PC-3 (cell line): ENCODE data around the gene KRTAP5-5. TPM values are rescaled to one million over a fixed set of nuclear protein-coding genes. Genes with fewer than 3 reads are reported as not detected.

ENCODE experiments used
- ATAC-seq: fragments of 200-7000 bp; cut with Tn5 transposase; 2 replicates; pipeline ENCODE4 v1.9.1; 2020; ENCODE audit warnings: mild to moderate bottlenecking, moderate library complexity
- BruUV-seq: library from RNA; stranded (reverse); fragments of 400-500 nt; replicated peaks from 2 replicates; lab custom pipeline; 2021; lab: Mats Ljungman, UMichigan
- CTCF ChIA-PET: fragments of 300-600 bp; sonication (Branson Sonifier 250); formaldehyde crosslinking; loops from one replicate; lab custom pipeline; 2022; ENCODE audit warnings: antibody characterized with exemption; lab: Charles Lee
- POLR2A ChIA-PET: fragments of 300-600 bp; sonication (Branson Sonifier 250); formaldehyde crosslinking; loops from one replicate; lab custom pipeline; 2022; ENCODE audit warnings: antibody characterized with exemption; ENCODE audit not compliant: unreplicated experiment; lab: Charles Lee
- DNase-seq: peaks from one replicate; pipeline ENCODE4 v3.0.0-alpha.2; 2015
- H2AFZ ChIP-seq: fragments of 300-600 bp; sonication (generic); 2 replicates; pipeline ENCODE4 v1.6.0; 2016; ENCODE audit warnings: antibody characterized with exemption, low read length
- H3F3A ChIP-seq: fragments of 300-600 bp; sonication (generic); one replicate; pipeline ENCODE4 v1.6.0; 2017; ENCODE audit warnings: antibody characterized with exemption, low read length, control low read depth, mild to moderate bottlenecking; ENCODE audit not compliant: unreplicated experiment
- H3K27ac ChIP-seq: fragments of 300-600 bp; sonication (generic); 2 replicates; pipeline ENCODE4 v1.5.1; 2016; ENCODE audit warnings: mild to moderate bottlenecking, low read length
- H3K27me3 ChIP-seq: fragments of 300-600 bp; sonication (generic); 2 replicates; pipeline ENCODE4 v1.6.1; 2016; ENCODE audit warnings: low read length, mixed read lengths
- H3K36me3 ChIP-seq: fragments of 300-600 bp; sonication (generic); 2 replicates; pipeline ENCODE4 v1.6.1; 2016; ENCODE audit warnings: low read depth, mixed run types, low read length, mixed read lengths
- H3K4me1 ChIP-seq: fragments of 300-600 bp; sonication (generic); 2 replicates; pipeline ENCODE4 v1.5.1; 2016; ENCODE audit warnings: low read length; ENCODE audit not compliant: insufficient read depth
- H3K4me2 ChIP-seq: fragments of 300-600 bp; sonication (generic); 2 replicates; pipeline ENCODE4 v1.6.0; 2016; ENCODE audit warnings: low read length
- H3K4me3 ChIP-seq: fragments of 300-600 bp; sonication (generic); 2 replicates; pipeline ENCODE4 v1.5.1; 2016; ENCODE audit warnings: mild to moderate bottlenecking, low read length, mixed read lengths
- H3K79me2 ChIP-seq: fragments of 300-600 bp; sonication (generic); 2 replicates; pipeline ENCODE4 v1.6.1; 2017; ENCODE audit warnings: low read length, mixed read lengths
- H3K9ac ChIP-seq: fragments of 300-600 bp; sonication (generic); 2 replicates; pipeline ENCODE4 v1.6.0; 2016; ENCODE audit warnings: mild to moderate bottlenecking, low read length
- H3K9me2 ChIP-seq: fragments of 300-600 bp; sonication (generic); replicated peaks from 2 replicates; pipeline ENCODE4 v1.6.1; 2016; ENCODE audit warnings: mixed run types, low read length, mixed read lengths
- H3K9me3 ChIP-seq: fragments of 300-600 bp; sonication (generic); 2 replicates; pipeline ENCODE4 v1.6.1; 2016; ENCODE audit warnings: low read length, mixed read lengths
- H4K20me1 ChIP-seq: fragments of 300-600 bp; sonication (generic); 2 replicates; pipeline ENCODE4 v1.6.1; 2016; ENCODE audit warnings: low read length, mixed read lengths
- CTCF ChIP-seq: fragments of 300-600 bp; sonication (generic); conservative IDR thresholded peaks from 2 replicates; pipeline ENCODE4 v1.5.1; 2017; ENCODE audit warnings: antibody characterized with exemption, low read depth, mild to moderate bottlenecking, low read length
- EZH2 ChIP-seq: fragments of 300-600 bp; sonication (generic); IDR thresholded peaks from one replicate; pipeline ENCODE4 v1.6.1; 2017; ENCODE audit warnings: antibody characterized with exemption, mild to moderate bottlenecking, low read length; ENCODE audit not compliant: unreplicated experiment
- EZH2phosphoT487 ChIP-seq: fragments of 300-600 bp; sonication (generic); IDR thresholded peaks from 2 replicates; pipeline ENCODE4 v1.6.1; 2018; ENCODE audit warnings: mild to moderate bottlenecking, antibody characterized with exemption, low read length, borderline replicate concordance
- intact Hi-C: fragments of 100-400 bp; cut with micrococcal nuclease; formaldehyde crosslinking; loops from 2 replicates; pipeline ENCODE4 v1.9.0; 2023
- total RNA-seq: library from RNA; depleted of rRNA; stranded (reverse); fragments of >200 nt; gene quantifications from 2 replicates; pipeline ENCODE4 v1.2.3, GENCODE V29; 2014

KRTAP5-5 gene
- total RNA-seq, 1 experiment from 2014 or later, result not detected

- ATAC-seq, result peak; percentile 89
- no peak overlapping the region for H3K27ac ChIP-seq
Measured at GRCh38 chr11:1652771-1653540, 23.4 kb downstream of the KRTAP5-5 start.

GRCh38 chr11:1653541-1654387 is 24.2 kb downstream of the KRTAP5-5 start:
- Histone ChIP-seq H3K9me2 (no peaks in the 10 kb centered on the region), H3F3A (no peaks in the 10 kb centered on the region), H3K4me2 (no peak overlapping the region), H3K4me1 (no peaks in the 10 kb centered on the region), H2AFZ (no peak overlapping the region), H3K9ac (no peak overlapping the region), H3K27ac (no peak overlapping the region), H3K9me3 (no peaks in the 10 kb centered on the region), H3K27me3 (0 out of 2 replicates have a peak, but pooled peaks cover 5% of the 10 kb centered on the region), H3K36me3 (no peaks in the 10 kb centered on the region), H3K79me2 (no peaks in the 10 kb centered on the region), H3K4me3 (no peak overlapping the region), H4K20me1 (no peaks in the 10 kb centered on the region)
- intact Hi-C loops, result loop anchor here (2.0 to 5.0 kb wide), 2 partner anchors 39 to 503 kb away; no protein-coding TSS in a partner anchor
- TF ChIP-seq EZH2 (no peak), EZH2phosphoT487 (no peak), CTCF (no peak)
- ATAC-seq (peak; percentile 34; the same call in 1 of the 2 replicates), DNase-seq (no peak)
- ChIA-PET CTCF (interaction anchor here (1.3 kb wide), 4 partner anchors 14 to 498 kb away, joined by 9 to 16 read pairs (median 12); no protein-coding TSS in a partner anchor), POLR2A (no interaction called here)
- BruUV-seq, result no TSS peak

More at GRCh38 chr11:1652771-1653540, 23.4 kb downstream of the KRTAP5-5 start:
- Histone ChIP-seq H3K9me3 (no peaks in the 10 kb centered on the region), H3K9ac (no peak overlapping the region), H3F3A (no peaks in the 10 kb centered on the region), H3K4me1 (no peaks in the 10 kb centered on the region), H3K27me3 (0 out of 2 replicates have a peak, but pooled peaks cover 5% of the 10 kb centered on the region), H3K4me3 (no peak overlapping the region), H3K36me3 (no peaks in the 10 kb centered on the region), H3K79me2 (no peaks in the 10 kb centered on the region), H3K4me2 (no peak overlapping the region), H4K20me1 (no peaks in the 10 kb centered on the region), H2AFZ (no peak overlapping the region), H3K9me2 (no peaks in the 10 kb centered on the region)
- intact Hi-C loops, result loop anchor here (2.0 to 5.0 kb wide), 2 partner anchors 39 to 504 kb away; no protein-coding TSS in a partner anchor
- ChIA-PET POLR2A (no interaction called here), CTCF (interaction anchor here (0.5 to 1.3 kb wide), 14 partner anchors 13 to 1170 kb away, joined by 3 to 16 read pairs (median 5); partner anchors contain the start of gene SYT8)
- DNase-seq, result peak; percentile 70
- BruUV-seq, result no TSS peak
- TF ChIP-seq EZH2phosphoT487 (no peak), EZH2 (no peak), CTCF (peak; percentile 91)
